Uterus (tissue), 4 donors: Measurements from ENCODE around the gene TMEM129. TPM values are rescaled to one million over a fixed set of nuclear protein-coding genes. Genes with fewer than 3 reads are reported as not detected.
"Not testable (repeated sequence)": the region's sequence is repeated elsewhere in the genome, so short reads cannot be mapped to it uniquely, and the experiment has no call there.

Source experiments
- DNase-seq, 2 donors: peaks; one replicate each; pipeline ENCODE4 v3.0.0-alpha.2; 2019 to 2020
- H3K27ac ChIP-seq, 2 donors: fragments of 200-600 bp; sonication (generic); 1 replicate in 1 of 2; 2 replicates in 1 of 2; pipeline ENCODE4 v1.5.1; 2016 to 2018
- H3K27me3 ChIP-seq, 2 donors: fragments of 200-600 bp; sonication (generic); one replicate each; pipeline ENCODE4 v1.5.1; 2018 to 2019; ENCODE audit warnings: control low read depth in 1 of 2
- H3K36me3 ChIP-seq, 2 donors: fragments of 200-600 bp; sonication (generic); one replicate each; pipeline ENCODE4 v1.5.1; 2019; ENCODE audit warnings: control low read depth in 1 of 2
- H3K4me1 ChIP-seq, 2 donors: fragments of 200-600 bp; sonication (generic); one replicate each; pipeline ENCODE4 v1.5.1; 2018 to 2019; ENCODE audit warnings: control low read depth in 1 of 2
- H3K4me3 ChIP-seq, 2 donors: fragments of 200-600 bp; sonication (generic); 1 replicate in 1 of 2; 2 replicates in 1 of 2; pipeline ENCODE4 v1.5.1; 2018 to 2019; ENCODE audit warnings: mild to moderate bottlenecking in 1 of 2
- H3K9me3 ChIP-seq, 2 donors: fragments of 200-600 bp; sonication (generic); one replicate each; pipeline ENCODE4 v1.5.1; 2019; ENCODE audit warnings: control low read depth in 1 of 2
- POLR2A ChIP-seq, 2 donors: fragments of 450-650 bp; IDR thresholded peaks; one replicate each; pipeline ENCODE4 v1.6.1; 2016; ENCODE audit warnings: antibody characterized with exemption in 2 of 2, mild to moderate bottlenecking in 1 of 2, moderate library complexity in 1 of 2
- intact Hi-C: fragments of 100-400 bp; cut with DNase I; formaldehyde crosslinking; loops from one replicate; pipeline ENCODE4 v1.15.1; 2023; ENCODE audit warnings: low total_unique reads
- total RNA-seq, 4 donors: library from RNA; depleted of rRNA in 3 of 4; stranded (reverse); fragments of >200 nt in 3 of 4; gene quantifications; one replicate each; pipeline versions ENCODE4 v1.1.0 to v1.2.4, GENCODE V29; 2014 to 2023
- TF ChIP-seq, protein P1 (sequence below), 4 experiments: fragments of 200-600 bp in 2 of 4; fragments of 450-650 bp in 2 of 4; sonication (generic) in 2 of 4; IDR thresholded peaks; one replicate each; pipeline ENCODE4 v1.5.1; 2016 to 2019; ENCODE audit warnings: antibody characterized with exemption in 4 of 4, mild to moderate bottlenecking in 2 of 4, moderate library complexity in 1 of 4
- donor health status: DM: yes; HTN: yes; CAD: no.

The TMEM129 gene
- total RNA-seq, 4 donors from 2014 or later = 31.0 to 99.7 (median 42.7) TPM

DNA sequence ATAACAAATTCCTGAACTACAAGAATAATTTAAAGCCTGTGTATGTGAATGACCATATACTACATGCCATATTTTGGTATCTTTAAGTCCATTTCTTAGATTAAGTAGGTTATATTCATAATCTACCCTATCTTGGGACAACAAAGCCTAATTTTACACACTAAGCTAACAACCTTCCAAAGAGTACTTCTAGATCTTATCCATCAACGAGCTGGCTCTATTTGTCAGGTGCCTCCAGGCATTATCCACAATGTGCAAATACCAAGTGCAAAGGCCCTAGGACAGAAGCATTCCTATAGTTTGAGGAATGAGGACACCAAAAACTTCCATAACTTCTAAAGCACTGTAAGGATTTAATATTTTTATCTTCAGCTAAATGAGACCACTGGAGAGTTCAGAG is 12.5 kb downstream of the TMEM129 start:
- H3K27me3 ChIP-seq = no peaks in the 10 kb centered on the region
- H3K9me3 ChIP-seq = no peaks in the 10 kb centered on the region
- no peak overlapping the region for H3K27ac ChIP-seq
- peaks cover 0 to 4% of the 10 kb centered on the region in 2 donors for H3K4me1 ChIP-seq
- no peaks in the 10 kb centered on the region for H3K36me3 ChIP-seq
- TF ChIP-seq, protein P1, sequence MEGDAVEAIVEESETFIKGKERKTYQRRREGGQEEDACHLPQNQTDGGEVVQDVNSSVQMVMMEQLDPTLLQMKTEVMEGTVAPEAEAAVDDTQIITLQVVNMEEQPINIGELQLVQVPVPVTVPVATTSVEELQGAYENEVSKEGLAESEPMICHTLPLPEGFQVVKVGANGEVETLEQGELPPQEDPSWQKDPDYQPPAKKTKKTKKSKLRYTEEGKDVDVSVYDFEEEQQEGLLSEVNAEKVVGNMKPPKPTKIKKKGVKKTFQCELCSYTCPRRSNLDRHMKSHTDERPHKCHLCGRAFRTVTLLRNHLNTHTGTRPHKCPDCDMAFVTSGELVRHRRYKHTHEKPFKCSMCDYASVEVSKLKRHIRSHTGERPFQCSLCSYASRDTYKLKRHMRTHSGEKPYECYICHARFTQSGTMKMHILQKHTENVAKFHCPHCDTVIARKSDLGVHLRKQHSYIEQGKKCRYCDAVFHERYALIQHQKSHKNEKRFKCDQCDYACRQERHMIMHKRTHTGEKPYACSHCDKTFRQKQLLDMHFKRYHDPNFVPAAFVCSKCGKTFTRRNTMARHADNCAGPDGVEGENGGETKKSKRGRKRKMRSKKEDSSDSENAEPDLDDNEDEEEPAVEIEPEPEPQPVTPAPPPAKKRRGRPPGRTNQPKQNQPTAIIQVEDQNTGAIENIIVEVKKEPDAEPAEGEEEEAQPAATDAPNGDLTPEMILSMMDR (IDR thresholded peaks at IDR 0.05) = no peak
- TF ChIP-seq POLR2A (IDR thresholded peaks at IDR 0.05) = no peak
- H3K4me3 ChIP-seq = no peak overlapping the region
- DNase-seq = no peak
- intact Hi-C loops = no loop called here

GRCh38 chr4:1706358-1706757 is 14.8 kb downstream of the TMEM129 start:
- Histone ChIP-seq H3K4me3 (no peak overlapping the region), H3K27ac (no peak overlapping the region), H3K4me1 (no peaks in the 10 kb centered on the region), H3K36me3 (no peaks in the 10 kb centered on the region), H3K9me3 (no peaks in the 10 kb centered on the region), H3K27me3 (no peaks in the 10 kb centered on the region)
- intact Hi-C loops = no loop called here
- DNase-seq = no peak
- no peak for TF ChIP-seq POLR2A (IDR thresholded peaks at IDR 0.05)
- TF ChIP-seq, protein P1 (IDR thresholded peaks at IDR 0.05) = no peak

GRCh38 chr4:1705732-1706131 is 15.4 kb downstream of the TMEM129 start:
- no peak overlapping the region for H3K4me3 ChIP-seq
- TF ChIP-seq POLR2A (IDR thresholded peaks at IDR 0.05) = no peak
- TF ChIP-seq, protein P1 (IDR thresholded peaks at IDR 0.05) = no peak
- no peaks in the 10 kb centered on the region for H3K36me3 ChIP-seq
- H3K27me3 ChIP-seq = no peaks in the 10 kb centered on the region
- no peak overlapping the region for H3K27ac ChIP-seq
- no peaks in the 10 kb centered on the region for H3K9me3 ChIP-seq
- DNase-seq = no peak
- H3K4me1 ChIP-seq = no peaks in the 10 kb centered on the region
- intact Hi-C loops = no loop called here

GRCh38 chr4:1703867-1704266 is 17.3 kb downstream of the TMEM129 start:
- no peaks in the 10 kb centered on the region for H3K27me3 ChIP-seq
- no peaks in the 10 kb centered on the region for H3K9me3 ChIP-seq
- intact Hi-C loops = no loop called here
- TF ChIP-seq POLR2A (IDR thresholded peaks at IDR 0.05) = no peak
- TF ChIP-seq, protein P1 (IDR thresholded peaks at IDR 0.05) = no peak
- no peaks in the 10 kb centered on the region for H3K4me1 ChIP-seq
- DNase-seq = no peak
- no peak overlapping the region for H3K27ac ChIP-seq
- H3K4me3 ChIP-seq = no peak overlapping the region
- no peaks in the 10 kb centered on the region for H3K36me3 ChIP-seq

GRCh38 chr4:1701671-1702070 is 19.5 kb downstream of the TMEM129 start:
- H3K4me3 ChIP-seq, DNase-seq, H3K27me3 ChIP-seq, H3K4me1 ChIP-seq, H3K36me3 ChIP-seq, H3K27ac ChIP-seq, intact Hi-C loops, H3K9me3 ChIP-seq: not testable (repeated sequence)

GRCh38 chr4:1695913-1696312 is 25.2 kb downstream of the TMEM129 start:
- no peaks in the 10 kb centered on the region for H3K36me3 ChIP-seq
- no peaks in the 10 kb centered on the region for H3K4me1 ChIP-seq

More at GRCh38 chr4:1695913-1696312, 25.2 kb downstream of the TMEM129 start:
- Histone ChIP-seq H3K27me3 (no peaks in the 10 kb centered on the region), H3K4me3 (no peak overlapping the region), H3K9me3 (no peaks in the 10 kb centered on the region), H3K27ac (no peak overlapping the region)
- TF ChIP-seq, protein P1 (IDR thresholded peaks at IDR 0.05) = no peak
- TF ChIP-seq POLR2A (IDR thresholded peaks at IDR 0.05) = no peak
- intact Hi-C loops = no loop called here
- no peak for DNase-seq
